ENCODE results near the gene CYTL1.

DNA sequence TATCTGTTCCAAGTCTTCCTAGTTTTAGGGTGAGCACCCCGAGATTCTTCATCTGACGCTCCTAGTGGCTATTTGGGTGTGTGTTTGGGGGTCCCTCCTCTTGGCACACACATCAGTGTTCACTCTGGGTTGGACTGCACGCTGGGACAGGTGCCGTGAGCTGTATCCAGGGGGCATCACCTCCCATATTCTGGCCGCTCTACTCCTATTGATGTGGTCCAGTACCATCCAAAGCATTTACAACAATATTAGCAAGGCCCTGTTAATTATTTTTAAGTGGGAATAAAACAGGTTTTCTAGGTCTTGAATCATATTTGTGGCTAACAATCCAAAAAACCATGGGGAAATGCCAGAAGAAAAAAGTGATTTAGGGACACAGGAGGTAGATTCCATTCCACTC is 26.4 kb downstream of the CYTL1 start:
- TF ChIP-seq, protein P1, sequence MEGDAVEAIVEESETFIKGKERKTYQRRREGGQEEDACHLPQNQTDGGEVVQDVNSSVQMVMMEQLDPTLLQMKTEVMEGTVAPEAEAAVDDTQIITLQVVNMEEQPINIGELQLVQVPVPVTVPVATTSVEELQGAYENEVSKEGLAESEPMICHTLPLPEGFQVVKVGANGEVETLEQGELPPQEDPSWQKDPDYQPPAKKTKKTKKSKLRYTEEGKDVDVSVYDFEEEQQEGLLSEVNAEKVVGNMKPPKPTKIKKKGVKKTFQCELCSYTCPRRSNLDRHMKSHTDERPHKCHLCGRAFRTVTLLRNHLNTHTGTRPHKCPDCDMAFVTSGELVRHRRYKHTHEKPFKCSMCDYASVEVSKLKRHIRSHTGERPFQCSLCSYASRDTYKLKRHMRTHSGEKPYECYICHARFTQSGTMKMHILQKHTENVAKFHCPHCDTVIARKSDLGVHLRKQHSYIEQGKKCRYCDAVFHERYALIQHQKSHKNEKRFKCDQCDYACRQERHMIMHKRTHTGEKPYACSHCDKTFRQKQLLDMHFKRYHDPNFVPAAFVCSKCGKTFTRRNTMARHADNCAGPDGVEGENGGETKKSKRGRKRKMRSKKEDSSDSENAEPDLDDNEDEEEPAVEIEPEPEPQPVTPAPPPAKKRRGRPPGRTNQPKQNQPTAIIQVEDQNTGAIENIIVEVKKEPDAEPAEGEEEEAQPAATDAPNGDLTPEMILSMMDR (conservative IDR thresholded peaks at IDR 0.05): no peak
- no peak for TF ChIP-seq EZH2 (IDR thresholded peaks at IDR 0.05; ENCODE audit: low read depth)

Data from PC-9 (cell line).